Activated CD8-positive, alpha-beta memory T cell treated with anti-CD3 and anti-CD28 coated beads for 1 hour (primary cell): Measurements from ENCODE around the gene TTC9.
"Not testable (repeated sequence)": the region's sequence is repeated elsewhere in the genome, so short reads cannot be mapped to it uniquely, and the experiment has no call there.

Source experiments
- DNase-seq, 2 donors: peaks; one replicate each; pipeline ENCODE4 v3.0.0-alpha.2; 2020; ENCODE audit warnings: low read depth in 1 of 2; ENCODE audit errors: extremely low read depth in 1 of 2

Gene TTC9

DNA sequence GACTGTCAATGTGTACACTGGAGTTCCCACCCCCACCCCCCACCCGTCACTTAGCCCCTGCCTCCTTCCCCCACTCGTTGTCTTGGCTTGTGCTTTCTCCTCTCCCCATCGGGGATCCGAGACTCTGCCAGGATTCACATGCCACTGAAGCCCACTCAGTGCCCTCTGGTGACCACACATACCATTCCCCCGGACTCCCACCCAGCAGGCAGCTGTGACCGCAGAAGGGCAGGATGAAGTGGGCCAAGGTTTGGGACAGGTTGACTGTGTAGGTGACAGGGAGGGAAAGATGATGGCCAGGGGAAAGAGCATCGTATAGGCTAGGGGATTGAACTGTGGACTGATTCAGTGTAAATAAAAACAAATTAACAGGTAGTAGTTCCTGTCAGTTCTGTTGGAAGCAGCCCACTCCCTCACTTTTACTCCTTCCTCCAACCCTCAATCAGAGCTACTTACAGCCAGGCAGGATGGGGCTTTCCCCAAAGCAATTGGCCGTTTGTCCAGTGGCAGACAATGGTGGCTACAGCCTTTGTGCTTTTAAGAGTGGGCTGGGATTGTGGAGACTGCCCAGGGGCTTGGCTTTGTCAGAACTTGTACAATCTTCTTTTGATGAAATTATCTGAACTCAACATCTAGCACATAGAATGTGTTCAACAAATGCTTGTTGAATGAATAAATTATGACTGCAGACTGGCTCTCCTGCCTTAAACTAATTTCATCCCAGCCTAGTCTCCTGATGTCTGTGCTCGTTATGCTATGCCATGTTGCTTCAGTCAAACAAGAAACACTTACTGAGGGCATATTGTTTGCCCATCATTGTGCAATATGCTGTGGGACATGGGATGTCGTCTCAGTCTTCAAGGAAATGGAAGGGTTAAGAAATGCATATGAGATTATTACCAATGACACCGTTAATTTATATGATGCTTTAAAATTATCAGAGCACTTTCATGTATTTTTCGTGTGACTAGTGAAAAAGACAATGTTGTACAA is 30.2 kb downstream of the TTC9 start:
- DNase-seq = no peak

- no peak for DNase-seq
Measured at GRCh38 chr14:70677341-70677740, 35.6 kb downstream of the TTC9 start.

GRCh38 chr14:70680748-70681147 is 39.0 kb downstream of the TTC9 start:
- DNase-seq = no peak

- DNase-seq = no peak
Measured at GRCh38 chr14:70683983-70684382, 42.3 kb downstream of the TTC9 start.

DNA sequence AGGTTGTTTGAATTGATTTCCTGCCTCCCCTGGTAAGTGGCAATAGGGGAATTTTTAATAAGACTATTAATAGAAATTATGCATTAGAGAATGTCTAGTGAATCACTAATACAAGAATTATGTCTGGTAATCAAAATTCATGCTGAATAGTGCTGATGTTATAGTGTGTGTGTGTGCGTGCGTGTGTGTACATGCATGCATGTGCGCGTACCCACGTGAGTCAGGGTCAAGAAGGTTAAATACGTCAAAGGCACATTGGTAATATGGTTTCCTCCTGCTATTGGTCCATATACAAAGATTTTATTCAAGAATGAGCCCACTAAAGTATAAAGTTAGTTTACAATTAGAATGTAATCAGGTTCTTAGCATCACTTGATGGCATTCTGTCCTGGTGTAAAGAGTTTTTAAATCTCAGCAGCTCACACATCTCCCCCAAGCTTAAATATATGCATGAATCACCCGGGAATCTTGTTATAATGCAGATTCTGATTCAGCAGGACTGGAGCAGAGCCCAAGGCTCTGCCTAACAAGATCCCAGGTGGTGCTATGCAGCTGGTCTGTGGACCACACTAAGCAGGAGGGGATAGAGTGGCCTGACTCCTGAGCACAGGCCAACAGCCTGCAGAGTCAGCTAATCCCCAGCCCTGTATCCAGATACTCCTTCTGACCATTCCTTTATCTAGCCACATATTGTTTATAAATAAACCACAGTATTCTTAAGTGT is 43.9 kb downstream of the TTC9 start:
- DNase-seq = no peak

DNA sequence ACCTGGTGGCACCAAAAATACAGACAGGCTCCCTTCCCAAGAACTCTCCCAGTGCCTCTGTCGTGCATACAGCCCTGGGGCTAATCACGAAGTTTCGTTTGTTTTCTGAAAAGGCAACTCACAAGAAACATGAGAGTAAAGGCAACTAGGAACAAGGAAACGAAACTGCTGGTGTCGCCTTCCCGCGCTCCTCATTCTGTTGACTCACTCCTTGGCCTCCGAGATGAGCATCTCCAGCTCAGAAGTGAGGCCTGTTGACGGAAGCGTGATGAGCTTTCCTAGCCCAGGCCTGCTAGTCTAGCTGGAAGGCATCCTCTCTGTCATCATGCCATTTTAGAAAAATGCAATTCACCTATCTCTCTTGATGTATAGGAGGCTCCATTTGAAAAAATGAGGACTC is 50.5 kb downstream of the TTC9 start:
- no peak for DNase-seq

DNA sequence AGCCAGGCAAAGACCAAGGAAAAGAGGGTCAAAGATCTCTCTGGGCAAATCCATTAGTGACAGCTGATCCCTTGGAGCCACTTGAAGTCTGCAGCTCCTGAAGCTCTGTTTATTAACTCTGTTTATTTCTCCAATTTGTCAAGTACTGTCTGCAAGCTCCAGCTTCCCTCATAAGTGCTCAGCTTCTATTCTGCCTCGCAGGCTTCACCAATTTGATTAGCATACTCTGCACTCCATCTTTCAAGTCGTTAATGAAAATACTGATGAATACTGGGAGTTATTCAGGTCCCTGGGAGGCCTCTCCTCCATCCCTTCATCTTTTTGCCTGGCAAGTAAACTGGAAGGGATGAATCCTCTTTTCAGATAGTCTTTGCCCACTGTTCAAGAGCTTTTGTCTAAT is 54.3 kb downstream of the TTC9 start:
- DNase-seq = no peak

DNA sequence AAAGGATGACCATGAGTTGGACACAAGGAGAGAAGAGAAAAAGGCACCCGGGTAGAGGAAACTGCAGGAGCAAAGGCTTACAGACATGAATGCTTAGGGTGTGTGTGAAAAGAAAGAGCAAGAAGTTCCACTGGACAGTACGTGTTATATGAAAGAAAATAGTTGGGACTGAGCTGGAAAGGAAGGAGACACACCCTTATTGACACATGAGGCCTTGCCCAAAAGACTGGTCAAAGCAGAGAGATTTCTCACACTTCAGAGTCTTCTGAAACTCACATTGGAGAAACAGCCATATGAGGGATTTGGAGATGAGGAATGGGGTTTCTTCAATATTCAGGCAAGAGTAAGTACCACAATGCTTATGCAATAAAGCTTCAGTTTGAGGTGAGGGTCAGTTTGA is 56.0 kb downstream of the TTC9 start:
- DNase-seq = no peak

- no peak for DNase-seq
Measured at GRCh38 chr14:70698288-70698687, 56.6 kb downstream of the TTC9 start.

GRCh38 chr14:70699646-70700045 is 57.9 kb downstream of the TTC9 start:
- no peak for DNase-seq

DNA sequence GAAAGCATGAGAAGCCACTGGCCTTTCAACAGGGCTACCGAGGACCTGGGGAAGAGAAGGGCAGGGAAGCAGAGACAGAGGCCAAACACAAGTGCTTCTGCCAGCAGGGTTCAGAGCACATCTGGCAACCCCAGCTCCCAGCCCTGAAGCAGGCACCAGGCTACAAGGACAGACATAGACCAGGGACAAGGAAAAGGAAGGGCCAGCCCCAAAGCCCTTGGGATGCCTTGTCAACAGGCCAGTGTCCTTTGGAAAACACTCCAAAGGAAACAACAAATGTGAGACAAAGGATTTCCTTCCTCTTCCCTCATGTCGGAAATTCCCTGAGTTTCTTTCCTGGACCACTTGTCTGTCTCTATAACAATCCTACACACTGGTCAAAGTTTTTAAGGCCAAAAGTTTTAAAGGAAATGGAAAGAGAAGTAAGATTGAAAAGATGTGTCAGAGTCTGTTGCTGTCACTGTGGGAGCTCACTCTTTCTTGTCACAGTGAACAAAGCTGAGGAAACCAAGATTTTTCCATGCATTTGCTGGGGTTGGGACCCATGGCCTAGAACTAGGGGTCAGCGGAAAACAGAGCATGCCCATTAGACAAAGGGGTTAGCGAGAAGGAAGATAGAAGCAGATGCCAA is 59.4 kb downstream of the TTC9 start:
- DNase-seq = no peak

DNA sequence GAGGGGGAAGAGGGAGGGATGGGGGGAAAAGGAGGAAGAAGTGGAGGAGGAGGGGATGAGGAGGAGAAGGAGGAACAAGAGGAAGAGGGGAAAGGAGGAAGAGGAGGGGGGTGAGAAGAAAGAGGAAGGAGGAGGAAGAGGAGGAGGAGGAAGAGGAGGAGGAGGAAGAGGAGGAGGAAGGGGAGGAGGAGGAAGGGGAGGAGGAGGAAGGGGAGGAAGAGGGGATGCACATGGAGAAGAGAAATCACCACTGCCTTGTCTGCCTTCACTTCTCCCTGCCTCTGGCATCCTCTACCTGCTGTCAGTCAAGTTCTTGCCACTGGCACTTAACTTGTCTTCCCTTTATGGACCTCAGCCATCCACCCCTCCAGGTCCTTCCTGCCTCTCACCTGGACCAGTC is 59.9 kb downstream of the TTC9 start:
- no peak for DNase-seq

DNA sequence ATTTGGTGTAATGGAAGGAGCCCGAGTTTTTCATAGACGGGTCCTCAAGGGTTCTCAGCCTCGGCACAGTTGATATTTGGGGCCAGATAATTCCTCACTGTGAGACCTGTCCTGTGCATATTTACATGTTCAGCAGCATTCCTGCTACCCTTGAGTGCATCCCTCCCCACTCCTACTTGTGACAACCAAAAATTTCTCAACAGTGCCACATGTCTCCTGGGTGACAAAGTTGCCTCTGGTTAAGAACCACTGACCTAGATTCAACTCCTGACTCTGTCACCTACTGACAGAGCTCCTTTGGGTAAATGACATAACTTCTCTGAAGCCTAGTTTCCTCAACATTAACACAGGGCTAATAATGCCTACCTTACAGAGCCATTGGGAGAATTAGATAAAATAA is 60.4 kb downstream of the TTC9 start:
- DNase-seq = no peak

DNA sequence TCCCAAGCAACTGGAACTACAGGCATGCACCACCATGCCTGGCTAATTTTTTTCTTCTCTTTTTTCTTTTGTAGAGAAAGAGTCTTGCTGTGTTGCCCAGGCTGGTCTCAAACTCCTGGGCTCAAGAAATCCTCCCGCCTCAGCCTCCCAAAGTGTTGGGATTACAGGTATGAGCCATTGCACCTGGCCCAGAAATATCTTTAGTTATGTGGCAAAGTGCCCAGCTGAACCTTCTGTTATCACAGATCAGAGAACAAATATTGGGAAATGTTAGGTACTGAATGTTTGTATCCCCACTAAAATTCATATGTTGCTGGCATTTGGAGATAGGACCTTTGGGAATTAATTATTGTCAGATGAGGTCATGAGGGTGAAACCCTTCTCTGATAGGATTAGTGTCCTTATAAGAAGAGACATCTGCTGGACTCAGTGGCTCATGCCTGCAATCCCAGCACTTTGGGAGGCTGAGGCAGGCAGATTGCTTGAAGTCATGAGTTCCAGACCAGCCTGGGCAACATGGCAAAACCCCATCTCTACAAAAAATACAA is 62.0 kb downstream of the TTC9 start:
- not testable (repeated sequence) for DNase-seq

GRCh38 chr14:70704960-70705359 is 63.2 kb downstream of the TTC9 start:
- no peak for DNase-seq

GRCh38 chr14:70706177-70706576 is 64.5 kb downstream of the TTC9 start:
- no peak for DNase-seq

DNA sequence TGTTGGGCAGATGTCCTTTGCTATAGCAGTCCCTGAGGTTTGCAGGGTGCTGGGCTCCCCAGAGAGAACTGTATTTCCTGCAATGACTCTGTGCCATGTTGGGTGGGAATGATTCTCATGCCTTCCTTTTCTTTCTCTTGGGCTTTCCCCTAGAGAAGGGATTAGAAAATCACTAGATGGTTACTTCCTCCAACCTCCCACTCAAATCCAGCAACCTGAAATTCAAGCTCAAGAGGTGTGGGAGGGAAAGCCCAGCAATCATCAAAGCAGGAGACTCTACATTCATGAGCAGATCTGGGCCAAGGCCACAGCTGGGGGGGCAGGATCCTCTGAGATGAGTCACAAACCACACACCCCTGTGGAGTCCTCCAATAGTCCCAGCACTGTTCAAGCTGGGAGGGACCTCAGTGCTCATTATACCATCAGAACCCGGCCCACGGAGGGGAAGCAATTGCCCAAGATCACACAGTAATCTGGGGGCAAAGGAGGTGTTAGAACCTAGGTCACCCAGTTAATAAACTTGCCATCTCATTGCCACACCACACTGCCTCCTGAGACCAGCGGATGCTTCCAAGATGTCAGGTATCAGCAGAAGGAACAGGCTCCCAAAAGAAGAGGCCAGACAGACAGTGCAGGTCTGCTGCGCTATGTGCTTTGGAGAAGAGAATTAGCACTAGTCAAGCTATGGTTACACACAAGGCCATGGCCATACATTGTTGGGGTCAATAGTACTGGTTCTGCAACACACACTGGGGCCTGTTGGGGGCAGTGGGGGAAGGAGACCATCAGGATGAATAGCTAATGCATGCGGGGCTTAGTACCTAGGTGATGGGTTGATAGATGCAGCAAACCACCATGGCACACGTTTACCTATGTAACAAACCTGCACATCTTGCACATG is 65.7 kb downstream of the TTC9 start:
- DNase-seq = no peak

GRCh38 chr14:70708717-70709570 is 67.2 kb downstream of the TTC9 start:
- DNase-seq = no peak

GRCh38 chr14:70709726-70710382 is 68.1 kb downstream of the TTC9 start:
- no peak for DNase-seq
